ENCODE results near the gene ADGRL1. TPM values are rescaled to one million over a fixed set of nuclear protein-coding genes. Genes with fewer than 3 reads are reported as not detected.

Gene ADGRL1
- total and polyA plus RNA-seq, 2 experiments from 2014 or later = 19.6 to 55.8 TPM

GRCh38 chr19:14122924-14123323, 83.0 kb downstream of the ADGRL1 start:
- H3K27me3 ChIP-seq = no peaks in the 10 kb centered on the region
- DNase-seq (ENCODE audit: low read depth in 1 of 2, low spot score in 1 of 2) = no peak
- H3K4me3 ChIP-seq = no peak overlapping the region
- TF ChIP-seq CTCF (IDR thresholded peaks at IDR 0.05; ENCODE audit: low read depth, low read length) = no peak
- no peak overlapping the region for H3K27ac ChIP-seq
- H3K4me1 ChIP-seq (ENCODE audit: low read depth) = peaks cover 18% of the 10 kb centered on the region
- H3K36me3 ChIP-seq = no peaks in the 10 kb centered on the region
- no peaks in the 10 kb centered on the region for H3K9me3 ChIP-seq (ENCODE audit: low read depth)

DNA sequence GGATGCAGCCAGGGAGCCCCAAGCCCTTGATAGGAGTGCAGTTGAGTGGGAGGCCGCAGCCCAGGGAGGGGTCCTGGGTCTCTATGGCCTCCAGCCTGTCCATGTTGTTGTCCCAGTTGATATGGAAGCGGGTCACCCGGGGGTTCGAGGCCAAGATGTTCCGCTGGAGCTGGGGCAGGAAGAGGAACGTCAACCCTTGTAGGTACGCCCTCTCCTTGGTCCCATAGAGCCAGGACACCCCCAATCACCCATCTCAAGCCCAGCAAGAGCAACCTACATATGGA, 85.5 kb downstream of the ADGRL1 start:
- DNase-seq (ENCODE audit: low read depth in 1 of 2, low spot score in 1 of 2) = no peak
- Histone ChIP-seq H3K4me1 (ENCODE audit: low read depth) (peaks cover 31% of the 10 kb centered on the region), H3K4me3 (no peak overlapping the region), H3K9me3 (ENCODE audit: low read depth) (no peaks in the 10 kb centered on the region), H3K27me3 (no peaks in the 10 kb centered on the region), H3K27ac (peak overlapping the region; percentile 95), H3K36me3 (no peaks in the 10 kb centered on the region)
- no peak for TF ChIP-seq CTCF (IDR thresholded peaks at IDR 0.05; ENCODE audit: low read depth, low read length)

GRCh38 chr19:14119644-14120496, 86.1 kb downstream of the ADGRL1 start:
- Histone ChIP-seq H3K4me1 (ENCODE audit: low read depth) (peaks cover 32% of the 10 kb centered on the region), H3K27ac (peak overlapping the region; percentile 95), H3K27me3 (no peaks in the 10 kb centered on the region), H3K9me3 (ENCODE audit: low read depth) (no peaks in the 10 kb centered on the region), H3K4me3 (no peak overlapping the region), H3K36me3 (no peaks in the 10 kb centered on the region)
- DNase-seq (ENCODE audit: low read depth in 1 of 2, low spot score in 1 of 2) = no peak
- TF ChIP-seq CTCF (IDR thresholded peaks at IDR 0.05; ENCODE audit: low read depth, low read length) = no peak

DNA sequence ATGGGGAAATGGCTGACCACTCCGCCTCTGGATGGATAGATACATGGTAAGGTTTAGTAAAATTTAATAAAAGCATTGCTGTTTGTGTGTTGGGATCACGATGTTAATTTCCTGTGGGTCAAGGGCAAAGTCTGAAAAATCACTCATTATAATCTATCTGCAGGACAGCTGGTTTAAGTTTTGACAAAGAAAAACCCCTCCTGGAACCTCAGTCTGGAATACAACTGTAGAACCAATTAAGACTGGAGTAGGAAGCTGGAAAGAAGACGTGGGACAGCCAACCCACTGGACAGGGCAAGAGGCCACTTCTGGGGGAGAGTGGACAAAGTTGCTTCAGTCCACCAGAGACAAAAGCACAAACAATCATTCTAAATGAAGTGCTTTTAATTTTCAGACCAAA, 86.8 kb downstream of the ADGRL1 start:
- no peak for TF ChIP-seq CTCF (IDR thresholded peaks at IDR 0.05; ENCODE audit: low read depth, low read length)
- H3K9me3 ChIP-seq (ENCODE audit: low read depth) = no peaks in the 10 kb centered on the region

DNA sequence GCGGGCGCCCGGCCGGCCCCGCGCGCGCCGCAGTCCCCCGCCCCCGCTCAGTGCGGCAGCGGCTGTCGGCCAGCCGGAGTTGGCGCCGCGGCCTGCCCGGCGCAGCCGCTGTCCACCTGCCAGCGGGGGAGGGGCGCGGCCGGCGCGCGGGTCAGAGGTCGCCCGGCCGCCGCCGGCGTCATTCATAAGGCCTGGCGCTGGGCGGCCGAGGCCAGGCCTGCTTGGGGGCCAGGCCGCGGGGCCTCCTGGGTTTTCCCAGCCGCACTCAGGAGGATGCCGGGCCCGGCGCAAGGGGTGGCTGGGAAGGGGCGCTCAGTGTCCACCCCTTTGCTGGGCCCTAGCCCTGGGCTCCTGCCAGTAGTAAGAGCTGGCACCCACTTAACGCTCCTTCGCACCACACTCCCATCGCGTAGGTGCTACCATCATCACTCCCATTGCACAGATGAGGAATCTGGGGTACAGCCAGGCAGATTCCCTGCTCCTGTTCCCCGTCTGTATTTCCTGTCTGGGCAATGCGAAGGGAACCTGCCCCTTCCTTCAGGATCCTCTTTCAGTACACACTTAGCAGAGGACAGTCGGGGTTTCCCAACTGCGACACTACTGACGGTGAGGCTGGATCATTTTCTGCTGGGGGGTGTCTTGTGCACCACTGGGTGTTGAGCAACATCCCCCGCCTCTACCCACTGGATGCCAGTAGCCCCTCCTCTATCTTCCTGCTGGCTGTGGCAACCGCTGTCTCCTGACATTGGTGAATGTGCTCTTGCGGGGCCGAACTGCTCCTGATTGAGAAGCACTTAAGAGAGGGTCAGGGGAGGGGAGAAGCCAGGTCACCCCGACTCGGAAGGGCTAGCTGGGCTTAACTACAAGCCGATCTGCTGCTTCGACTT, 87.6 kb downstream of the ADGRL1 start:
- TF ChIP-seq CTCF (IDR thresholded peaks at IDR 0.05; ENCODE audit: low read depth, low read length) = no peak
- Histone ChIP-seq H3K4me3 (peak overlapping the region; percentile 24), H3K36me3 (no peaks in the 10 kb centered on the region), H3K4me1 (ENCODE audit: low read depth) (peaks cover 35% of the 10 kb centered on the region), H3K27me3 (no peaks in the 10 kb centered on the region), H3K27ac (peak overlapping the region; percentile 95), H3K9me3 (ENCODE audit: low read depth) (no peaks in the 10 kb centered on the region)
- DNase-seq (ENCODE audit: low read depth in 1 of 2, low spot score in 1 of 2) = peak; percentile 32 to 84

More for the DNA sequence above, 86.8 kb downstream of the ADGRL1 start:
- peaks cover 32% of the 10 kb centered on the region for H3K4me1 ChIP-seq (ENCODE audit: low read depth)
- H3K27me3 ChIP-seq = no peaks in the 10 kb centered on the region
- H3K4me3 ChIP-seq = no peak overlapping the region
- peak overlapping the region; percentile 95 for H3K27ac ChIP-seq
- no peak for DNase-seq (ENCODE audit: low read depth in 1 of 2, low spot score in 1 of 2)
- no peaks in the 10 kb centered on the region for H3K36me3 ChIP-seq

All from cardiac muscle cell (in vitro differentiated cells and primary cell).